ENCODE data around the gene KLF16.

KLF16 gene

GRCh38 chr19:1863328-1863637, at the start of gene KLF16:
TSS of gene KLF16 (minus strand) at chr19:1863579. CDS start at chr19:1863497, 82 bp downstream.
- TF ChIP-seq, protein P1, sequence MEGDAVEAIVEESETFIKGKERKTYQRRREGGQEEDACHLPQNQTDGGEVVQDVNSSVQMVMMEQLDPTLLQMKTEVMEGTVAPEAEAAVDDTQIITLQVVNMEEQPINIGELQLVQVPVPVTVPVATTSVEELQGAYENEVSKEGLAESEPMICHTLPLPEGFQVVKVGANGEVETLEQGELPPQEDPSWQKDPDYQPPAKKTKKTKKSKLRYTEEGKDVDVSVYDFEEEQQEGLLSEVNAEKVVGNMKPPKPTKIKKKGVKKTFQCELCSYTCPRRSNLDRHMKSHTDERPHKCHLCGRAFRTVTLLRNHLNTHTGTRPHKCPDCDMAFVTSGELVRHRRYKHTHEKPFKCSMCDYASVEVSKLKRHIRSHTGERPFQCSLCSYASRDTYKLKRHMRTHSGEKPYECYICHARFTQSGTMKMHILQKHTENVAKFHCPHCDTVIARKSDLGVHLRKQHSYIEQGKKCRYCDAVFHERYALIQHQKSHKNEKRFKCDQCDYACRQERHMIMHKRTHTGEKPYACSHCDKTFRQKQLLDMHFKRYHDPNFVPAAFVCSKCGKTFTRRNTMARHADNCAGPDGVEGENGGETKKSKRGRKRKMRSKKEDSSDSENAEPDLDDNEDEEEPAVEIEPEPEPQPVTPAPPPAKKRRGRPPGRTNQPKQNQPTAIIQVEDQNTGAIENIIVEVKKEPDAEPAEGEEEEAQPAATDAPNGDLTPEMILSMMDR (IDR thresholded peaks at IDR 0.05; ENCODE audit: low read depth, low read length) = no peak

DNA sequence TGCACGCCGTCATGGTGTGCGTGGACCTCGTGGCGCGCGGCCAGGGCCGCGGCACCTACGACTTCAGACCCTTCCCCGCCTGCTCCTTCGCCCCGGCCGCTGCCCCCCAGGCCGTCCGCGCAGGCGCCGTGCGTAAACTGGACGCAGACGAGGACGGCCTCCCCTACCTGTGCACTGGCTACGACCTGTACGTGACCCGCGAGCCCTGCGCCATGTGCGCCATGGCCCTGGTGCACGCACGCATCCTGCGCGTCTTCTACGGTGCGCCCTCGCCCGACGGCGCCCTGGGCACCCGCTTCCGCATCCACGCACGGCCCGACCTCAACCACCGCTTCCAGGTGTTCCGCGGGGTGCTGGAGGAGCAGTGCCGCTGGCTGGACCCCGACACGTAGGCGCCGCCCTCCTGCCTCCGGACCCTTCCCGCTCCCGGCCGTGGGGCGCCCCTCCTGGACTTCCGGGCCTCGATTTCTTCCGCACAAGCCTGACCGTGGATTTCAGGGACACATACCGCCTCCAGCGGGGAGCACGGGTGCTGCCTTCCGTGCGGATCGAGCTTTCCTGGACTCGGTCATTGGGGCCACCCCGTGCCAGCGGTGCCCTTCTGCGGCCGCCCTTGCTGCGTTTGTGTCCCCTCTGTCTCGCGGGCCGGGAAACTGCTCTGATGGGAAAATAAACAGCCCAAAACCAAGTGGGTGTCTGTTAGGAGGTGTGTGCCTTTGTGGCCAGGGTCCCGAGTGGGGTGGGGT, 49.6 kb upstream of the KLF16 start:
- TF ChIP-seq, protein P1 (IDR thresholded peaks at IDR 0.05; ENCODE audit: low read depth, low read length) = no peak
- no peak for DNase-seq (ENCODE audit: extremely low read depth, low read depth)

More at GRCh38 chr19:1863328-1863637, at the start of gene KLF16:
- no peak for DNase-seq (ENCODE audit: extremely low read depth, low read depth)

DNA sequence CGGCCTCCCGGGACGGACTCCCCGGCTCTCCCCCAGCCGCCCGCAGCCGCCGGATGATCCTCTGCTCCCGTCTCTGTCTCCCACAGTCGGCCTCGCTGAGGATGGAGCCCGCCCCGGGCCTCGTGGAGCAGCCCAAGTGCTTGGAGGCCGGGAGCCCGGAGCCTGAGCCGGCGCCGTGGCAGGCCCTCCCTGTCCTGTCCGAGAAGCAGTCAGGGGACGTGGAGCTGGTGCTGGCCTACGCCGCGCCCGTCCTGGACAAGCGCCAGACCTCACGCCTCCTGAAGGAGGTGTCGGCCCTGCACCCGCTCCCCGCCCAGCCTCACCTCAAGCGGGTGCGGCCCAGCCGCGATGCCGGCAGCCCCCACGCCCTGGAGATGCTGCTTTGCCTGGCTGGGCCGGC, 48.6 kb upstream of the KLF16 start:
- TF ChIP-seq, protein P1 (IDR thresholded peaks at IDR 0.05; ENCODE audit: low read depth, low read length) = no peak
- no peak for DNase-seq (ENCODE audit: extremely low read depth, low read depth)

- DNase-seq (ENCODE audit: extremely low read depth, low read depth) = no peak
- TF ChIP-seq, protein P1 (IDR thresholded peaks at IDR 0.05; ENCODE audit: low read depth, low read length) = no peak
Observed at GRCh38 chr19:1911098-1911497, 47.7 kb upstream of the KLF16 start.

DNA sequence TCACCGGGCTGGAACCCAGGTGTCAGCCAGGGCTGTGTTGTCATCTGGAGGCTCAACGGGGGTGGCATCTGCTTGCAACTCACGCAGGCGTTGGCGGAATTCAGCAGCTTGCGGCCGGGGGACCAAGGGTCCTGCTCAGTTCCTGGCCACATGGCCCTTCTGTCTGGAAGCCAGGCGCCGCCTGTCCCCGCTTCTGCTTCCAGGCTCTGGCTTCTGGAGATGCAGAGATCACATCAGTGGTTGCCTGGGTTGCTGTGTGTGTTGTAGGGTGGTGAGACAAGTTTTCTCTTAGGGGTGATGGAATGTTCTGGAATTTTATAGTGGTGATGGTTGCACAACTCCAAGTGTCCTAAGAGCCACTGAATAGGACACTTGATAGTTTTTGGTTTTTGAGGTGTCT, 46.8 kb upstream of the KLF16 start:
- TF ChIP-seq, protein P1 (IDR thresholded peaks at IDR 0.05; ENCODE audit: low read depth, low read length) = no peak
- no peak for DNase-seq (ENCODE audit: extremely low read depth, low read depth)

GRCh38 chr19:1909761-1910080, 46.3 kb upstream of the KLF16 start:
- TF ChIP-seq, protein P1 (IDR thresholded peaks at IDR 0.05; ENCODE audit: low read depth, low read length) = no peak
- DNase-seq (ENCODE audit: extremely low read depth, low read depth) = no peak

GRCh38 chr19:1908364-1908678, 44.9 kb upstream of the KLF16 start:
- TF ChIP-seq, protein P1 (IDR thresholded peaks at IDR 0.05; ENCODE audit: low read depth, low read length) = no peak
- DNase-seq (ENCODE audit: extremely low read depth, low read depth) = no peak
